Esophagus squamous epithelium (tissue), 4 donors: Measurements from ENCODE around the gene CSNK1G2.

Experiments
- POLR2A ChIP-seq, 4 donors: fragments of 450-650 bp; IDR thresholded peaks; one replicate each; pipeline ENCODE4 v1.6.1; 2017; ENCODE audit warnings: antibody characterized with exemption in 4 of 4, mild to moderate bottlenecking in 4 of 4, moderate library complexity in 3 of 4
- TF ChIP-seq, protein P1 (sequence below), 6 experiments: fragments of 450-650 bp in 4 of 6; fragments of 200-600 bp in 2 of 6; sonication (generic) in 2 of 6; IDR thresholded peaks; one replicate each; pipeline ENCODE4 v1.5.1; 2016 to 2019; ENCODE audit warnings: antibody characterized with exemption in 6 of 6, mild to moderate bottlenecking in 4 of 6, moderate library complexity in 4 of 6

DNA sequence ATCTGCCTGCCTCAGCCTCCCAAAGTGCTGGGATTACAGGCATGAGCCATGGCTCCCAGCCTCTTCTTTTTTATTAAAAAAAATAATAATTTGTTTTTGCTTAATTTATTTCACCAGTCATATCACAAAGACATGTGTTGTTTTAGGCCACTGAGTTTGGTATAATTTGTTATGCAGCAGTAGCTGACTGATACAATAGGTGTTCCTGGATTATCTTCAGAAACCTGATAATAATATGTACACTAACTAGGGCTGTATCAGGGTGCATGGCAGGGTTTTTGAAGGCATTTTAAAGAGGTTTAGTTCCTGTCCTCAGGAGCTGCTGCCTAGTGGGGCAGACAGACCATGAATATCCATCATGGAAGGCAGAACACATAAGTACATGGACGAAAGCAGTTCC, 9.5 kb upstream of the CSNK1G2 start:
- TF ChIP-seq, protein P1, sequence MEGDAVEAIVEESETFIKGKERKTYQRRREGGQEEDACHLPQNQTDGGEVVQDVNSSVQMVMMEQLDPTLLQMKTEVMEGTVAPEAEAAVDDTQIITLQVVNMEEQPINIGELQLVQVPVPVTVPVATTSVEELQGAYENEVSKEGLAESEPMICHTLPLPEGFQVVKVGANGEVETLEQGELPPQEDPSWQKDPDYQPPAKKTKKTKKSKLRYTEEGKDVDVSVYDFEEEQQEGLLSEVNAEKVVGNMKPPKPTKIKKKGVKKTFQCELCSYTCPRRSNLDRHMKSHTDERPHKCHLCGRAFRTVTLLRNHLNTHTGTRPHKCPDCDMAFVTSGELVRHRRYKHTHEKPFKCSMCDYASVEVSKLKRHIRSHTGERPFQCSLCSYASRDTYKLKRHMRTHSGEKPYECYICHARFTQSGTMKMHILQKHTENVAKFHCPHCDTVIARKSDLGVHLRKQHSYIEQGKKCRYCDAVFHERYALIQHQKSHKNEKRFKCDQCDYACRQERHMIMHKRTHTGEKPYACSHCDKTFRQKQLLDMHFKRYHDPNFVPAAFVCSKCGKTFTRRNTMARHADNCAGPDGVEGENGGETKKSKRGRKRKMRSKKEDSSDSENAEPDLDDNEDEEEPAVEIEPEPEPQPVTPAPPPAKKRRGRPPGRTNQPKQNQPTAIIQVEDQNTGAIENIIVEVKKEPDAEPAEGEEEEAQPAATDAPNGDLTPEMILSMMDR (IDR thresholded peaks at IDR 0.05): no peak
- no peak for TF ChIP-seq POLR2A (IDR thresholded peaks at IDR 0.05)
